HPDE6-E6E7 (cell line): ENCODE measurements around the gene P4HB.

Source experiments
- DNase-seq: peaks from one replicate; pipeline ENCODE4 v3.0.0; 2011; ENCODE audit warnings: missing footprints; ENCODE audit errors: extremely low spot score

The P4HB gene

DNA sequence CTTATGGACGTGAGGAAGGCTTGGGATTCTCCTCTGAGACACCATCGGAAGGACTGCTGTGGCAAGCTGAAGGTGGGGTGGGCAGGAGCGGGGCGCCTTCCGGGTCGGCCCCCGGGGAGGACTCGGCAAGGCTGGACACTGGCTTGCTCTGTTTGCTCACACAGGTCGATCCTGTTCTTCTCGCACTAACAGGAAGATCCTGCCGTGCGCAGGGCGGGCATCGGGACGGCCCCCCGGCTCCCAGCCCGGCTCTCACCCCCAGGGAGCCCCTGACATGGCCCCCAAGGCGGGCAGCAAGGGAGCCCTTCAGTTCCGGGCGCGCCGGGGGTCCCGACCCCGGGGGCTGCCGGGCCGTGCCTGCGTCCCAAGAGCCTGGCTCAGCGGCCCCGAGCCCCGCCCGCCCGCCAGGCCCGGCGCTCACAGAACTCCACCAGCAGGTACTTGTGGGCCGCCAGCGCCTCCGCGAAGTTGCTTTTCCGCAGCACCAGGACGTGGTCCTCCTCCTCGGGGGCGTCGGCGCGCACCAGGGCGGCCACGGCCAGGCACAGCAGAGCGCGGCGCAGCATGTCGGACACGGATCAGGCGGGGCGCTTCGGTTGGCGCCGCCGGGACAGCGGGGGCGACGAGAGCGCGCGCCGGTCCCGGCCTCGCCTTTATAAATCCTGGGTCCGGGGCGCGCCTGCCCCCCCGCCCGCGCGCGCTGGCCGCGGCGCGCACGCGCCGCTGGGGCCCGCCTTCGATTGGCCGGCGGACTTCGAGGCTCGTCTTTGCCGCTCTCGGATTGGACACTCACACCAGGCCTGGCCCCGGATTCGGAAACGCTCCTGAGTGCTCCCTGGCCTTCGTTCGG lies at the start of gene P4HB:
P4HB (minus strand) TSS at position 630 of the 850 bp plus-strand sequence; CDS start at position 566, 64 bp downstream.
- no peak for DNase-seq

DNA sequence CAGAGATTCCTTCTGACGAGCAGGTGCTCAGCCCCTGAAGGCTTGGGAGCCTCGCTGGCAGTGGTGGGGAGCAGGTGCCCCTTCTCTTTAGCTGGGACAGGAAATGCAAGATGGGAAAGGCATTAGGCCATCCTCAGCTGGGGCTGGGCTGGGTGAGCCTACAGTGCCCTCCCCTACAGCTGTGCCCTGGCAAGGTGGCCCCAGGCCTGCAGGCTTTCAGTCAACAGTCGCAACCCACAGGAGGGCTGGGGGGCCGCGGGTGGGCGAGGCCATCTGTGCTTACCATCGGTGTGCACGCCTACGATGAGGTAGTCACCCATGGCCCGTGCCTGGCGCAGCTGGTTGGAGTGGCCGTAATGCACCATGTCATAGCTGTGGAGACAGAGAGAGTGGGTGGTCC lies 48.9 kb upstream of the P4HB start:
- DNase-seq, result no peak

DNA sequence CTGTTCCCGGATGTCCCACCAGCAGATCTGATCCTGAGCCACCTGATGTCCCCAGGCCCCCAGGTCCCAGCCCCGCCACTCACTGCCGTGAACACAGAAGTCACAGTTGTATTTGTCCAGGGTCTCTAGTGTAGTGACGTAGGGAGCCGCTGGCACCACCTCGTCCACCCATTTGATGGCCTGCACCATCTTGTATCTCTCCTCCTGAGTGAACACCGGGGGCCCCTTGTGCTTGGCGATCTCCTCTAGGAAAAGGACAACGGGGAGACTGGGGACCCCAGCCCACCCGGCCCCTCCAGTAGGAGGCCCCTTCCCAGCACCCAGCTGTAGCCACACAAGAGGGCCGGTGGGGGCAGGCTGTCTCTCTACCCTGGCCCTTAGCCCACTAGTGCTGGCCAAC lies 48.5 kb upstream of the P4HB start:
- DNase-seq, result no peak

DNA sequence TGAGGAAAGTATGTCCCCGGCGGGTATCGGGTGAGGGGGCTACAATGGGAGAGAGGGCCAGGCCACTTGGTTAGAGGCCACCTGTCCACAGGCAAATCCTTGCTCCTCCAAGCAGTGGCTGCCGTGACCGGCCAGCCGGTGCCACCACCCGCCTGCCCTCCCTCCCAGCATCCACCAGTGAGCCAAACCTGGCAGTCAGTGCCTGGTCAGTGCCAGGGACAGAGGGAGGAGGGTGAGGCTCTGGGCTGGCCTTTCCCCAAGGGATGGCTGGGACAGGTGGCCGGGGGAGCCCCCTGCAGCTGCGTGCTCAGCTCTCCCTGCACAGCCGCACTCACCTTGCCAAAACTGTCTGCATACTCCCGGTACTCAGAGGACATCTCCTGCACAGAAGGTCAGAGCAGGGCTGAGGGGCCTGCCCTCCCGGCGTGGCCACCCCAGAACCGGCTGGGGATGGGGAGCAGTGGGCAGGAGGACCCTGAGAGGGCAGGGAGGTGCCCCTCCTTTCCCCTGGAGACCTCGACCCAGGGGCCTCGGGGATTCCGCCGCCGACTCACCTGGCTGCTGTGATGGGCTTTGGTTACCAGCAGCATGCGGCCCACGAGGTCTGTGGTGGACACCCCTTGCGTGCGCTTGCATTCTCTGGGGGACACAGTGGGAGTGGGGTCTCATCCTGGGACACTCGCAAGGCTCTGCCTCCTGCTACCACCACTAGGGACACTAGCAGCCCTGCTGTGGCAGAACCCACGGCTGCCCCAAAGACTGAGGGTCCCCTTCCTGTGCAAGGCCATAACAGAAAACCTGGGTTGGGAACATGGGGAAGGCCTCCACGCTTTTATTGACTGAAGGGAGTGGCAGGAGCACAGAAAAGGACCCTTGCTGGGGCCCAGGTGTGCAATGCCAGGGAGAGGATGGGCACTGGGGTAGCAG lies 47.1 kb upstream of the P4HB start:
- DNase-seq, result no peak

DNA sequence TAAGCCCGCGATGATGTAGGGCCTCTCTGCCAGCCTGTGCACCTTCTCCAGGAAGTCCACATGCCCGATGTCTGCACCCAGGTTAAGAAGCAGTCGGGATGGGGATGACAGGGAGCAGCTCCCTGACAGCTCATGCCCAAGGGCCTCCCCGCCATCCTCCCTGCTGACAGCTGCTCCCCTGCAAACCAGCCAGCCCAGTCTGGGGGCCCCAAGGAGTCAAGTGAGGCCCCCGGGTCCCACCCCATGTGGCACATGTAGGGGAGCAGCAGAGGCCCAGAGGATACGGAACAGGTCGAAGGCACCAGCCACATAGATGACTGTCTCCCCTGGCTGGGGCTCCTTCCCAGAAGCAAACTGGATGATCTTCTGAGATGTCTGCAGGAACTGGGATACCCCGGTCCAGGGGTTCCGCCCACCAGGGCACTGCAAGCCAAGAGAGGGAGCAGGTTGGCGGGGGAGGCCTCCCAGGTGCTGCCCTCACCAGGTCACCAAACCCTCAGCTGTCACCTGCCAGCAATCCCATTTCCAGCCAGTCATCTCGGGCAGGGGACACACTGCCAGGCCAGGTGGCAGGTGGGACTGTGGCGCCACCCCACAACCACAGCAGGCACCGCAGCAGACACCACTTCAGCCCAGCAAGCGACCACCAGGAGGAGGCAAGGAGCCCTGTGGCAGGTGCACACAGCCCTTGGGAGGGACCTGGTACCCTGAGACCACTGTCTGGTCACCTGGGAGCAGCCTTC lies 46.3 kb upstream of the P4HB start:
- DNase-seq, result no peak

DNA sequence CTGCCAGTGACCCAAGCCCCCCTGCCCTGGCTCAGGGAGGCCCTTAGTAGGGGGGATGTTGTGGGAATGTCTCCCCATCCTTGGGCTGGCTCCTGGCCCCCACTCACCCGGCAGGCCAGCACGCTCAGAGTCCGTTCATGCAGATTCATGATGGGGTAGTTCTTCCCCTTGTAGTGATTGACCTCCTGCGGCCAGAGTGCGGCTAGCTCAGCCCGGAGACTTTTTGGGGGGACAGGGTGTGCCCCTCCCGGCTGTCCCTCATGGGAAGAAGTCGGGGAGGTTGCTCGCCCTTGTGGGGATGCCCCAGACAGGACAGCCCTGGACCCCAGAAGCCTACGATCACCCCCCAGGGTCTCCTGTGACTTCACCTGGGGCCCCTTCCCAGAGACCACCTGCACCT lies 45.7 kb upstream of the P4HB start:
- DNase-seq, result no peak

DNA sequence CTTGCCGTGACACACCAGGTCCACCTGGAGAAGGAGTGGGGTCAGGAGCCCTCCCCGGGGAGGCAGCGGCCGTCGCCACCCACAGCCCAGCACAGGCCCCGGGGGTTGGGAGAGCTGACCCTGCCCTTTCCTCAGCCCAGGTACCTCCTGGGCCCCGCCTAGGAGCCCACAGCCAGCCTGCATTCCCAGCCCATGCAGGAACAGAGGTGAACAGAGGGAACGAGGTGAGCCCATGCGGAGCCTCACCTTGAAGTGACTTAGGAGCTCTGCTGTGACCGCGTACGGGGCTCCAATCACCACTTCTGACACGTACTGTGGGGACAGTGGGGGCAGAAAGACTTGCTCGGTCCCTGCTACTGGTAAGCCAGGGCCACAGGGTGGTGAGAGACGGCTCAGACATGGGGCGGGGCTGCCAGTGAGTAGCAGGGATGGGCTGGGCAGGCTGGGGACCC lies 45.1 kb upstream of the P4HB start:
- DNase-seq, result no peak

DNA sequence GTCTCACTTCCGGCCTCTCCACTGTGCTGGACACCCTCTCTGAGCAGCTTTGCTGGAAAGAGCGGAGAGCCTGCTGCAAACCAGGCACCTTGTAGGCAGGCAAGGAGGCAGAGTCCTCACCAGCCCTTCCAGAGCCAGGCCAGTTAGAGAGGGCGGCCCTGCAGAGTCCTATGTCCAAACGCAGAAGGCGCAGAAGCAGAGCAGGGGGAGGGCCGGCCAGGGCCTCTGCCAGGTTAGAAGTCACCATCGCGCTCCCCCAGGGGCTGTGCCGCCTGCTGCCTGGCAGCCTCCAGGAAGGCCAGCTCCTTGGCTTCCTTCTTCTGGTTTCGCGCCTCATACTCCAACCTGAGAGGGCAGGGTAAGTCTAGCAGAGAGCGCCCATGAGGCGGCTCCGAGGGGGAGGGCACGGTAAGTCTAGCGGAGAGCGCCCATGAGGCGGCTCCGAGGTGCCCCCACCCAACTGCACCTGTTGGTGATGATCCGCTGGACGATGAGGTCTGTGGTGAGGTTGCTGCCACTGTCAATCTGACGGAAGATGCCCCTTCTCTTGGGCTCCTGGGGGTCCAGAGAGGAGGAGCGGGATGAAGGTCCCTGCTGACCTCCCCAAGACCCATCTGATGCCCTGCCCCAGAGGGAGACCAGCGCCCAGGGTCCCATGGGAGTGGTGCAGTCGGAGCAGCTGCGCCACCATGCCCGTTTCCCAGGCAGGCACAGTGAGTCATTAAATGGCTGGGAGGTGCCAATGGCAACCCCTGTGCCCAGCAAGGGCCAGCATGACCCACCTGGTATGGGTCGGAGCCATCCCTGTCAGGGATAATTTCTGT lies 44.5 kb upstream of the P4HB start:
- DNase-seq, result no peak

DNA sequence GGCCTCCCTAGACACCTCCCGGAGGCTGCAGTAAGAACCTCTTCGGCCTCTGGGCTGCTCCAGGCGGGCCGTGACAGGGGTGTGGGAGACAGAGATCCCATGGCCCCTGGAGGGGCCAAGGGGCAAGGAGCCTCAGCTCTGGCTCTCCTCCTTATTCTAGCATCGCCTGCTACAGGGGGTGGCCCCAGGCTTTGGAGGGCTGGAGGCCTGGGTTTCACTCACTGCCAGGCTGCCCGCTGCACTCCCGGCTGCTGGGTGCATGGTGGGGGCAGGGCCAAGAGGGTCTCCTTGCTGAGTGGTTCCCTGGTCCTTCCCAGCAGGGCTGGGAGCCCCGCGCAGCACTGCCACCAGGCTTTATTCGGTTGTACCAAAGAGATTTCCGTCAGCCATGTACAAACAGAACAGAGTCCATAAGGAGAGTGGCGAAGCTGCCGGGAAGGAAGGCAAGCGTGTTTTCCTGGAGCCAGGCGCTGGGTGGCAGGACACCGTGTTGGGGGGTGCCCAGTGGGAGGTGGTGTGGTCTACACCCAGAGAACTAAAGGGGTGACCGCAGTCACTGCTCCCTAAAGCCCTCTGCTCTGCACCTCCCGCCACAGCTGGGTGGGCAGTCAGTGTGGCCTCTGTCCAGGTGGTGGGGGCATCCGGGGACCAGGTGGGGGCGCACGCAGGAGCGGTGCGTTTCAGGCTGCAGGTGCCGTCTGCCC lies 43.7 kb upstream of the P4HB start:
- DNase-seq, result no peak

DNA sequence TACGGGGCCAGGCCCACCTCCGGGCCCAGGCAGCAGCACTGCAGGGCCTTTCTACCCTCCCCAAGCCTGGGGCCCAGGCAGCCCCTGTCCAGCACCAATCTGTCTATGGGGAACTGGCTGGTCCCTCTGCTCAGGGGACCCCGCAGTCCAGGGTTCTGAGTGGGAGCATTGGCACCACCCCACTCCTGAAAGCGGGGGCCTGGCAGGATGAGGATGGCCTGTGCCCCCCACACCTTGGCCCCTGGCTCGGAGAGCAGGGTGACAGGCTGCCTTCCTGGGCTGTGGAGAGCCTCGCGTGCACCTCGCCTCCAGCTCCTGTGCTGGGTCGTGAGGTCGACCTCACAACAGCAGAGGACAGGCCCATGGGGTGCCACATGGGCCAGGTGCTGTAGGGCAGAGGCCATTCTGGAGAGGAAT lies 43.1 kb upstream of the P4HB start:
- DNase-seq, result no peak

DNA sequence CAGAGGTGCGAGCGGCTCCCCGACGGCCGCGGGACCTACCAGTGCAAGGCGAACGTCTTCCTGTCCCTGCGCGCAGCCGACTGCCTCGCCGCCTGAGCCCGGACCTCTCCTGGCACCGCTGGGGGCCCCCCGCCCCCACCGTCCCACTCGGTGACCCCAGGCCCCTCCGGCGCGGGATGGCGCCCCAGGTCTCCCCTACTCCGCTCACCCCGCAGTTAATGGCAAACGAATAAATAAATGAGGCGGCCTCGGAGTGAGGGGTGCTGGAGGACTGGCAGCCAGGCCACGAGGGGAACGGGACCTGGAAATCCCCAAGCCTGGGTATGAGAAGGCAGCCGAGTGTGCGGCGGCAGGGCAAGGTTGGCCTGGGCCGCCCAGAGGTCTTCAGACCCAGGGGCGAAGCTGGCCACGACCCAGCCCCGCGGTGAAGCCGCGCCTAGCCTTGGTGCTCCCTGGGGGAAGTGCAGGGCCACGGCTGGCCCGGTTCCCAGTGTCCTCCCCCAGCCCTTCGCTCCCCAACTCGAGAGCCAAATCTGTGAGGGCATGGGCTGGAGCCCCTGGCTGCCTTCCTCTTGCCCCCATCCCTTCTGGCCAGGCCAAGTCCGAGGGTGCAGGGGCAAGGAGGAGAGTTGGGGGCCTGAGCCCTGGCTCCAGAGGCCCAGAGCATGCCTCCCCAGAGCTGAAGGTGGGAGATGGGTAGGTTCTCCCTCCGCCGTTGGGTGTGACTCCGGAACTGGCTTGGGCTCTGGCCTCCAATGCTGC lies 42.5 kb upstream of the P4HB start:
- DNase-seq, result no peak

DNA sequence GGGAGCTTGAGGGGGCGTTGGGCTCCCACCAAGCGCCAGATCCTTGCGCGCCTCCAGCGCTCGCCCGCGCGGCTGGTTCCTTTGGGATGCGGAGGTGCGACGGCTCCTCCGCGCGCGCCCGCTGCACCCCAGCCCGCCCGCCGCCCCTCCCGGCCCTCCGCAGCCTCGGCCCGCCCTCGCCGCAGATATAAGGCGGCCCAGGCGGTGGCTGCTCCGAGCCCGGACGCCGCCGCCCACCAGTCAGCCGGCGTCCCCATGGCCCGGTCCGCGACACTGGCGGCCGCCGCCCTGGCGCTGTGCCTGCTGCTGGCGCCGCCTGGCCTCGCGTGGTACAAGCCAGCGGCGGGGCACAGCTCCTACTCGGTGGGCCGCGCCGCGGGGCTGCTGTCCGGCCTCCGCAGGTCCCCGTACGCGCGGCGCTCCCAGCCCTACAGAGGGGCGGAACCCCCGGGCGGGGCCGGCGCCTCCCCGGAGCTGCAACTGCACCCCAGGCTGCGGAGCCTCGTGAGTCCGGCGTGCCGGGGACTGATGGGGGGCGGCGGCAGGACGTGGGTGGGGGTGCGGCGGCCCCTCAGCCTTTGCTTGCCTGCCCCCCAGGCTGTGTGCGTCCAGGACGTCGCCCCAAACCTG lies 41.8 kb upstream of the P4HB start, which contains the start of gene NPB:
NPB (plus strand) TSS at position 216 of the 630 bp plus-strand sequence; CDS start at position 256, 40 bp downstream.
- no peak for DNase-seq

DNA sequence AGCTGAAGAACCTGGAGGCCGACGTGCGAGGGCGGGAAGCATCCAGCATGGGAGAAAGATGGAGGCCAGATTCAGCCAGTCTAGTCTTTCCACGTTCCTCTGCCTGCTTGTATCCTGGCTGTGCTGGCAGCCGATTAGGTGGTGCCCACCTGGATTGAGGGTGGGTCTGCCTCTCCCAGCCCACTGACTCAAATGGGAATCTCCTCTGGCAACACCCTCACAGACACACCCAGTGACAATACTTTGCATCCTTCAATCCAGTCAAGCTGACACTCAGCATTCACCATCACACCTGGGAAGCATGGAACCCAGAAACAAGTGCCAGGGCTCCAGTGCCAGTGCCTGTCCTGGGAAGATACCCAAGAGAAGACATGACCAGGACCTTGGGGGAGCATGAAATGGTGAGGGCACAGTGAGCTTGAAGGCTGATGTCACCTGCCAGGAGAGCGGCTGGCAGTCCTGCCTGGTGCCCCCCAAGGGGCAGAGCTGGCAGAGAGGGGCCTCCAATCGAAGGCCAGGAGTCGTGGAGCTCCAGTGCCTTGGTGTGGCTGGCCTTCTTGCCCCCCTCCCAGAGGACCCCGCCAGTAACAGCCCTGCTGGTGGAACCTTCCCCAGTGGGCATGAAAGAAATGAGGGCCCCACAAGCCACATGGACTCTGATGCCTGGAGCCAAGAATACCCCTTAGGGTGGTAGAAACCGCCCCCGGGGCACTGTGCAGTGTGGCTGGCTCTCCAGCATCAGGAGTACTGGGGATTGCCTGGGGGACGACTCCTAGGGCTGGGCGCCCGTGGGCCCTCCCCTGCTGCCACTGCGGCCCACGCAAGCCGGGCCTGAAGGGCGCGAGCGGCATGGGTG lies 41.1 kb upstream of the P4HB start:
- no peak for DNase-seq

DNA sequence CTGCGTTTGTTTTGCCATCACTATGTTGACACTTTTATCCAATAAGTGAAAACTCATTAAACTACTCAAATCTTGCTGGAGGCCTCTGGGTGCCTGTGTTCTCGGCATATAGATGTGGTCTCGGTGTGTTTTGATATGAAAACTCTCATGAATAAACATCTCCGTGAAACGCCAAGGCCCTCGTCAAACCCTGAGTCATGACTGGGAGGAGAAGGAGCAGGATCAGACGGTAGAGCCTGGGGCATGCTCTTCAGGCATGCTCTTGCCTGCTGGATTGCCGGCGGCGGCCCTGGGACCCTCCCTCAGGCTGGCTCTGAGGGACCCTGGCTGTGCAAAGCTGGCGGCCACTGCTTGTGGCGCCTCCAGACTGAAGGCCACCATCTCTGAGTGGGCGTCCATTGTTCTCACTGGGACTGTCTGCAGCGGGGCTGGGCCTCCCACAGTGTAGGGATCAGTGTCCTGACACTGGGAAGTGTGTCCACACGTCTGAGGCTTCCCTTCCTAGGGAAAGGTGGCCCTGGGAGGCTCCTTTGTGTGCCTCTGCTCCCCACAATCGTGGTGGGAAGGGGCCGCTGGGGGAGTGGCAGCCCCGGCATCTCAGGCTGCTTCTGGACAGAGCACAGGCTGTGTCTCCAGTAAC lies 40.0 kb upstream of the P4HB start:
- DNase-seq, result no peak

DNA sequence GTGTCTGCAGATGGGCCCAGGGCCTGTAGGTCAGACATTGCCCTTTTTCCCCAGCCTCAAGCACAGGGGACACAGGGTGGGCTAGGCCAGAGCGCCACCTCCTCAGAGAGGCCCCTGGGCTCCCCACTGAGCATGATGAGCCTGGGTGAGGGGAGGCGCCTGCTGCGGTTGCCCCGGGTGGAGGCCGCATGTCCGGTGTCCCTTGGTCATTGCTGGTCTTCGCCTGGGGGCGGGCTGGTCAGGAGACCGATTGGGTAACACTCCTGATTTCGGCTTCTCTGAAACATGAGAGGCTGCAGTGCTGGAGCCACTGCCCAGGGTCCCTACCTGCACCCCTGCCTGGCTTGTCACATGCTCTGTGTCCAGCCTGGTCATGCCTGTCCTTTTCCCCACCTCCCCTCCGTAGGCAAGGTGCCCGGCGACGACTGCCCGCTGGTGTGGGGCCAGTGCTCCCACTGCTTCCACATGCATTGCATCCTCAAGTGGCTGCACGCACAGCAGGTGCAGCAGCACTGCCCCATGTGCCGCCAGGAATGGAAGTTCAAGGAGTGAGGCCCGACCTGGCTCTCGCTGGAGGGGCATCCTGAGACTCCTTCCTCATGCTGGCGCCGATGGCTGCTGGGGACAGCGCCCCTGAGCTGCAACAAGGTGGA lies 39.3 kb upstream of the P4HB start:
- no peak for DNase-seq

DNA sequence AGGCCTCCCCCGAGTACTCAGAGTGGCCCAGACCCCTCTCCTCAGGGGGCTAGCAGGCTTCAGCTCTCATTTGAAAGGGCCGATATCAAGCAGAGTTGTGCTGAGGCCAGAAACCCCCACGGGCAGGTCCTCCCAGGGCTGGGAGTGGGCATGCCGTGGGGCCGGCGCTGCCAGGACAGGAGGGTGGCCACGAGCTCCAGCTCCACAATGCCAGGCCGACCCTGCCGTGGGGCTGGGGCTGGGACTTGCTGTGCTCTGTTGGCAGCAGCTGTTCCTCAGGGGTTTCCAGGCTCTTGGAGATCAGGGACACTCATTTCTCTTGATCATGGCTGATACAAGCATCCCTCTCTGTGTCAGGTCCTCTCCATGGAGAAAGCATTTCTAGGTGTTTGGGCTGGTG lies 38.5 kb upstream of the P4HB start:
- DNase-seq, result no peak
